AML-193 (cell line): ENCODE data around the gene IP6K2.

Experiments
- DNase-seq, 2 experiments: peaks; one replicate each; lab custom pipeline; 2025; lab: John Stamatoyannopoulos, UW

The IP6K2 gene

GRCh38 chr3:48639944-48640606 lies 76.9 kb downstream of the IP6K2 start:
- DNase-seq, result no peak
